Measurements from ENCODE around the gene ZNF544.

Gene ZNF544

DNA sequence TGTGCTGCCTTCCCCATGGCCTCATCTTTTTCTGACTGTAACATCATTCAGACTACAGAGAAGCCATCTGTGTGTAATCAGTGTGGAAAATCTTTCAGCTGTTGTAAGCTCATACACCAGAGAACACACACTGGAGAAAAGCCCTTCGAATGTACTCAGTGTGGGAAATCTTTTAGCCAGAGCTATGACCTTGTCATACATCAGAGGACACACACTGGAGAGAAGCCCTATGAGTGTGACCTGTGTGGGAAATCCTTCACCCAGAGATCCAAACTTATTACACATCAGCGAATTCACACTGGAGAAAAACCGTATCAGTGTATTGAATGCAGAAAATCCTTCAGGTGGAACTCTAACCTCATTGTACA lies 32.9 kb downstream of the ZNF544 start:
- H3K4me1 ChIP-seq = no peaks in the 10 kb centered on the region
- no peaks in the 10 kb centered on the region for H3K27me3 ChIP-seq (ENCODE audit: control insufficient read depth, insufficient read depth, low read length)
- peaks cover 32% of the 10 kb centered on the region for H3K9me3 ChIP-seq (ENCODE audit: control insufficient read depth, low read length)
- TF ChIP-seq, protein P1, sequence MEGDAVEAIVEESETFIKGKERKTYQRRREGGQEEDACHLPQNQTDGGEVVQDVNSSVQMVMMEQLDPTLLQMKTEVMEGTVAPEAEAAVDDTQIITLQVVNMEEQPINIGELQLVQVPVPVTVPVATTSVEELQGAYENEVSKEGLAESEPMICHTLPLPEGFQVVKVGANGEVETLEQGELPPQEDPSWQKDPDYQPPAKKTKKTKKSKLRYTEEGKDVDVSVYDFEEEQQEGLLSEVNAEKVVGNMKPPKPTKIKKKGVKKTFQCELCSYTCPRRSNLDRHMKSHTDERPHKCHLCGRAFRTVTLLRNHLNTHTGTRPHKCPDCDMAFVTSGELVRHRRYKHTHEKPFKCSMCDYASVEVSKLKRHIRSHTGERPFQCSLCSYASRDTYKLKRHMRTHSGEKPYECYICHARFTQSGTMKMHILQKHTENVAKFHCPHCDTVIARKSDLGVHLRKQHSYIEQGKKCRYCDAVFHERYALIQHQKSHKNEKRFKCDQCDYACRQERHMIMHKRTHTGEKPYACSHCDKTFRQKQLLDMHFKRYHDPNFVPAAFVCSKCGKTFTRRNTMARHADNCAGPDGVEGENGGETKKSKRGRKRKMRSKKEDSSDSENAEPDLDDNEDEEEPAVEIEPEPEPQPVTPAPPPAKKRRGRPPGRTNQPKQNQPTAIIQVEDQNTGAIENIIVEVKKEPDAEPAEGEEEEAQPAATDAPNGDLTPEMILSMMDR (IDR thresholded peaks at IDR 0.05) = no peak
- peaks cover 51% of the 10 kb centered on the region for H3K36me3 ChIP-seq (ENCODE audit: control insufficient read depth, insufficient read depth, low read length)
- H3K27ac ChIP-seq = no peak overlapping the region
- H3K9ac ChIP-seq = no peak overlapping the region
- H3K4me2 ChIP-seq (ENCODE audit: low read length) = no peak overlapping the region
- H3K4me3 ChIP-seq (ENCODE audit: low read depth, low read length) = no peak overlapping the region
- H3K79me2 ChIP-seq = no peaks in the 10 kb centered on the region
- H2AFZ ChIP-seq = no peak overlapping the region

DNA sequence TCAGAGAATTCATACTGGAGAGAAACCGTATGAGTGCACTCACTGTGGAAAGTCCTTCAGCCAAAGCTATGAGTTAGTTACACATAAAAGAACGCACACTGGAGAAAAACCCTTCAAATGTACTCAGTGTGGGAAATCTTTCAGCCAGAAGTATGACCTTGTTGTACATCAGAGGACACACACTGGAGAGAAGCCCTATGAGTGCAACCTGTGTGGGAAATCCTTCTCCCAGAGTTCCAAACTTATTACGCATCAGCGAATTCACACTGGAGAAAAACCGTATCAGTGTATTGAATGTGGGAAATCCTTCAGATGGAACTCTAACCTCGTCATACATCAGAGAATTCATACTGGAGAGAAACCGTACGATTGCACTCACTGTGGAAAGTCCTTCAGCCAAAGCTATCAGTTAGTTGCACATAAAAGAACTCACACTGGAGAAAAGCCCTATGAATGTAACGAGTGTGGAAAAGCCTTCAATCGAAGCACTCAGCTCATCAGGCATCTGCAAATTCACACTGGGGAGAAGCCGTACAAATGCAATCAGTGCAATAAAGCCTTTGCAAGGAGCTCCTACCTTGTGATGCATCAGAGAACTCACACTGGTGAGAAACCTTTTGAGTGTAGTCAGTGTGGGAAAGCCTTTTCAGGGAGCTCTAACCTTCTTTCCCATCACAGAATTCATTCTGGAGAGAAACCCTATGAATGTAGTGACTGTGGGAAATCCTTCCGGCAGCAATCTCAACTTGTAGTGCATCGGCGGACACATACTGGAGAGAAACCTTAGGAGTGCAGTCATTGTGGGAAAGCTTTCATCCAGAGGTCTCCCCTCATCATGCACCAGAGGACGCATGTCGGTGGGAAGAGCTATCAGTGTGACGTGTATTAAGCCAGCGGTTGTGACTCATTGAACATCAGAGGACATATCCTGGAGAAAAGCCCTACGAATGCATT lies 33.5 kb downstream of the ZNF544 start:
- peaks cover 51% of the 10 kb centered on the region for H3K36me3 ChIP-seq (ENCODE audit: control insufficient read depth, insufficient read depth, low read length)

DNA sequence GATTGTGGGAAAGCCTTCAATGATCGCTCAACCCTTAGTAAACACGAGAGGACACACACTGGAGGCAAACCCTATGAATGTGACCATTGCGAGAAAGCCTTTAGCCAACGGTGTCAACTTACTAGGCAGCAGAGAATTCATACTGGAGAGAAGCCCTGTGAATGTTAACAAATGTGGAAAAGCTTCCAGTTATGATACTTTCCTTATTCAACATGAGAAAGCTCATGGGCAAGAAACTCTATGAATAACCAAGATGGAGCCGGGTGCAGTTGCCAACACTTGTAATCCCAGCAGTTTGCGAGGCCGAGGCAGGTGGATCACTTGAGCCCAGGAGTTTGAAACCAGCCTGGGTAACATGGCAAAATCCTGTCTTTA lies 34.2 kb downstream of the ZNF544 start:
- TF ChIP-seq, protein P1 (IDR thresholded peaks at IDR 0.05) = no peak
- H2AFZ ChIP-seq = no peak overlapping the region
- H3K9me3 ChIP-seq (ENCODE audit: control insufficient read depth, low read length) = peaks cover 32% of the 10 kb centered on the region
- no peaks in the 10 kb centered on the region for H3K27me3 ChIP-seq (ENCODE audit: control insufficient read depth, insufficient read depth, low read length)
- no peak overlapping the region for H3K9ac ChIP-seq
- H3K79me2 ChIP-seq = no peaks in the 10 kb centered on the region
- H3K4me1 ChIP-seq = no peaks in the 10 kb centered on the region
- H3K4me3 ChIP-seq (ENCODE audit: low read depth, low read length) = no peak overlapping the region
- H3K36me3 ChIP-seq (ENCODE audit: control insufficient read depth, insufficient read depth, low read length) = peaks cover 44% of the 10 kb centered on the region
- no peak overlapping the region for H3K27ac ChIP-seq
- H3K4me2 ChIP-seq (ENCODE audit: low read length) = no peak overlapping the region

More for the DNA sequence above, 33.5 kb downstream of the ZNF544 start:
- Histone ChIP-seq H3K27ac (no peak overlapping the region), H2AFZ (no peak overlapping the region), H3K27me3 (ENCODE audit: control insufficient read depth, insufficient read depth, low read length) (no peaks in the 10 kb centered on the region), H3K4me3 (ENCODE audit: low read depth, low read length) (no peak overlapping the region), H3K79me2 (no peaks in the 10 kb centered on the region), H3K4me1 (no peaks in the 10 kb centered on the region), H3K9ac (no peak overlapping the region), H3K4me2 (ENCODE audit: low read length) (no peak overlapping the region), H3K9me3 (ENCODE audit: control insufficient read depth, low read length) (peaks cover 32% of the 10 kb centered on the region)
- TF ChIP-seq, protein P1 (IDR thresholded peaks at IDR 0.05) = no peak

DNA sequence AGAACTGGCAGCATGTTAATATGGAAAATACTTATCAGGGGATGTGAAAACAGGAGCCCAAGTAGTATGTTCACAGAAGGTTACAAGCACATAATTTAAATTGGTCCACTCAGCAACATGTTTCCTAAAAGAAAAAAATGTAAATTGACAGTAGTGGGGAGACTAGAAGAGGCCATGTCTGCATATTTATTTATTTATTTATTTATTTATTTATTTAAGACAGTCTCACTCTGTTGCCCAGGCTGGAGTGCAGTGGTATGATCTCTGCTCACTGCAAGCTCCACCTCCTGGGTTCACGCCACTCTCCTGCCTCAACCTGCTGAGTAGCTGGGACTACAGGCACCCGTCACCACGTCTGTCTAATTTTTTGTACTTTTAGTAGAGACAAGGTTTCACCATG lies 36.4 kb downstream of the ZNF544 start:
- H3K9me3 ChIP-seq (ENCODE audit: control insufficient read depth, low read length) = peaks cover 27% of the 10 kb centered on the region
- H3K4me1 ChIP-seq = no peaks in the 10 kb centered on the region
- peaks cover 30% of the 10 kb centered on the region for H3K36me3 ChIP-seq (ENCODE audit: control insufficient read depth, insufficient read depth, low read length)
- H3K79me2 ChIP-seq = no peaks in the 10 kb centered on the region
- H3K27me3 ChIP-seq (ENCODE audit: control insufficient read depth, insufficient read depth, low read length) = no peaks in the 10 kb centered on the region
- H3K4me3 ChIP-seq (ENCODE audit: low read depth, low read length) = no peak overlapping the region
- no peak overlapping the region for H3K27ac ChIP-seq
- no peak overlapping the region for H3K4me2 ChIP-seq (ENCODE audit: low read length)
- TF ChIP-seq, protein P1 (IDR thresholded peaks at IDR 0.05) = no peak
- no peak overlapping the region for H2AFZ ChIP-seq
- H3K9ac ChIP-seq = no peak overlapping the region

DNA sequence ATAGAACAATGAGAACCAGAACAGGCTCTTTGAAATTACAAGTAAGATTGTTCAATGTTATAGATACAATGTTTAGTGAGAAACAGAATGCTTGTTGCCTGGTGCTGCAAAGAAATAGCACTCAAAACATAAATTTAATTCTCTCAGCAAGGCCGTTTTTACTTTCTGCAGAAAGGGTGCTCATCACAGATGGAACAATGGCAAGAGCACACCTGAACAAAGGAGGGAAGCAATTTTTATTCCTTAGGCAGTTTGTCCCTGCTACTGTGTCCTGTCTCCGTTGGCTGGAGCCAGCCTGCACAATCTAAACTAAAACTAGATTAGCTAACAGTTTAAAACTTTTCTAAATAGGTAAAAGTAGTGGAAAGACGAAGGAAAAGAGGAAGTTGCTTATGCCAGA lies 39.6 kb downstream of the ZNF544 start:
- no peak overlapping the region for H3K4me3 ChIP-seq (ENCODE audit: low read depth, low read length)
- H3K79me2 ChIP-seq = no peaks in the 10 kb centered on the region
- peaks cover 5% of the 10 kb centered on the region for H3K36me3 ChIP-seq (ENCODE audit: control insufficient read depth, insufficient read depth, low read length)
- H3K27me3 ChIP-seq (ENCODE audit: control insufficient read depth, insufficient read depth, low read length) = no peaks in the 10 kb centered on the region
- no peaks in the 10 kb centered on the region for H3K4me1 ChIP-seq
- H2AFZ ChIP-seq = no peak overlapping the region
- H3K9me3 ChIP-seq (ENCODE audit: control insufficient read depth, low read length) = peaks cover 6% of the 10 kb centered on the region
- TF ChIP-seq, protein P1 (IDR thresholded peaks at IDR 0.05) = no peak
- no peak overlapping the region for H3K9ac ChIP-seq
- H3K4me2 ChIP-seq (ENCODE audit: low read length) = no peak overlapping the region
- no peak overlapping the region for H3K27ac ChIP-seq
